Prostate gland (tissue), 2 donors: ENCODE measurements around the gene C1orf35. TPM values are rescaled to one million over a fixed set of nuclear protein-coding genes. Genes with fewer than 3 reads are reported as not detected.

Source experiments
- DNase-seq: peaks from one replicate; pipeline ENCODE4 v3.0.0-alpha.2; 2019; ENCODE audit warnings: low spot score
- H3K27ac ChIP-seq, 2 donors: fragments of 200-600 bp; sonication (generic); 2 replicates each; pipeline ENCODE4 v1.5.1; 2017 to 2019
- H3K27me3 ChIP-seq: fragments of 200-600 bp; sonication (generic); replicated peaks from 2 replicates; pipeline ENCODE4 v1.5.1; 2019; ENCODE audit not compliant: insufficient read depth
- H3K36me3 ChIP-seq, 2 donors: fragments of 200-600 bp; sonication (generic); 1 replicate in 1 of 2; 2 replicates in 1 of 2; pipeline versions ENCODE4 v1.5.1 to v1.8.1; 2017 to 2019
- H3K4me1 ChIP-seq: fragments of 200-600 bp; sonication (generic); replicated peaks from 2 replicates; pipeline ENCODE4 v1.5.1; 2019
- H3K4me3 ChIP-seq, 2 donors: fragments of 200-600 bp; sonication (generic); 2 replicates each; pipeline ENCODE4 v1.5.1; 2017 to 2019
- H3K9me3 ChIP-seq: fragments of 200-600 bp; sonication (generic); 2 replicates; pipeline ENCODE4 v1.5.1; 2017
- CTCF ChIP-seq, 4 experiments: fragments of 200-600 bp in 2 of 4; fragments of 450-650 bp in 2 of 4; sonication (generic) in 2 of 4; IDR thresholded peaks; 1 replicate in 3 of 4; 2 replicates in 1 of 4; pipeline ENCODE4 v1.5.1; 2016 to 2019; ENCODE audit warnings: antibody characterized with exemption in 4 of 4, mild to moderate bottlenecking in 2 of 4, moderate library complexity in 2 of 4
- POLR2A ChIP-seq: fragments of 450-650 bp; IDR thresholded peaks from one replicate; pipeline ENCODE4 v1.6.1; 2016; ENCODE audit warnings: antibody characterized with exemption, mild to moderate bottlenecking
- POLR2AphosphoS5 ChIP-seq: sonication (generic); formaldehyde crosslinking; IDR thresholded peaks from one replicate; pipeline ENCODE4 v1.6.1; 2017; ENCODE audit warnings: antibody characterized with exemption
- WGBS: methylation state at CpG from one replicate; pipeline ENCODE4 v1.1.5; 2018; 5-methylcytosine and 5-hydroxymethylcytosine counted together
- intact Hi-C: fragments of 100-400 bp; cut with DNase I; formaldehyde crosslinking; loops from one replicate; pipeline ENCODE4 v1.14.2; 2022
- total RNA-seq, 2 donors: library from RNA; depleted of rRNA; stranded (reverse); fragments of >200 nt; gene quantifications; one replicate each; pipeline ENCODE4 v1.1.0, GENCODE V29; 2016

C1orf35 gene
- total RNA-seq, 2 donors from 2014 or later: 23.5 TPM

- peaks cover 3% of the 10 kb centered on the region for H3K4me1 ChIP-seq
- DNase-seq: no peak
- H3K9me3 ChIP-seq: no peaks in the 10 kb centered on the region
- no peak for TF ChIP-seq POLR2AphosphoS5
- TF ChIP-seq CTCF (IDR thresholded peaks at IDR 0.05): no peak
- no peak for TF ChIP-seq POLR2A
- intact Hi-C loops: no loop called here
- H3K4me3 ChIP-seq: no peak overlapping the region
- H3K27ac ChIP-seq: no peak overlapping the region
- WGBS: 73% methylated on average over 12 of the region's 12 CpGs
- peaks cover 9 to 23% of the 10 kb centered on the region in 2 donors for H3K36me3 ChIP-seq
- no peaks in the 10 kb centered on the region for H3K27me3 ChIP-seq
Measured at GRCh38 chr1:228100822-228101613, 2.1 kb downstream of the C1orf35 start.

GRCh38 chr1:228099331-228099732 is 3.8 kb downstream of the C1orf35 start:
- Histone ChIP-seq H3K27me3 (no peaks in the 10 kb centered on the region), H3K36me3 (peaks cover 9 to 23% of the 10 kb centered on the region in 2 donors), H3K4me1 (peaks cover 3% of the 10 kb centered on the region), H3K27ac (no peak overlapping the region), H3K4me3 (no peak overlapping the region), H3K9me3 (no peaks in the 10 kb centered on the region)
- 50% methylated on average over 2 of the region's 4 CpGs for WGBS
- TF ChIP-seq CTCF (IDR thresholded peaks at IDR 0.05): no peak
- no peak for TF ChIP-seq POLR2AphosphoS5
- no peak for TF ChIP-seq POLR2A
- intact Hi-C loops: no loop called here
- no peak for DNase-seq

DNA sequence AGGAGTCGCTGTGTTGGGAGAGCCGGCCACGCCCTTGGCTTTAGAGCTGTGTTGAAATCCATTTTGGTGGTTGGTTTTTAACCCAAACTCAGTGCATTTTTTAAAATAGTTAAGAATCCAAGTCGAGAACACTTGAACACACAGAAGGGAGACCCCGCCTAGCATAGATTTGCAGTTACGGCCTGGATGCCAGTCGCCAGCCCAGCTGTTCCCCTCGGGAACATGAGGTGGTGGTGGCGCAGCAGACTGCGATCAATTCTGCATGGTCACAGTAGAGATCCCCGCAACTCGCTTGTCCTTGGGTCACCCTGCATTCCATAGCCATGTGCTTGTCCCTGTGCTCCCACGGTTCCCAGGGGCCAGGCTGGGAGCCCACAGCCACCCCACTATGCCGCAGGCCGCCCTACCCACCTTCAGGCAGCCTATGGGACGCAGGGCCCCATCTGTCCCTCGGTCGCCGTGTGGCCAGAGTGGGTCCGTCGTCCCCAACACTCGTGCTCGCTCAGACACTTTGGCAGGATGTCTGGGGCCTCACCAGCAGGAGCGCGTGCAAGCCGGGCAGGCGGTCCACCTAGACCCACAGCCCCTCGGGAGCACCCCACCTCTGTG is 4.7 kb downstream of the C1orf35 start:
- no peak for DNase-seq
- intact Hi-C loops: no loop called here

DNA sequence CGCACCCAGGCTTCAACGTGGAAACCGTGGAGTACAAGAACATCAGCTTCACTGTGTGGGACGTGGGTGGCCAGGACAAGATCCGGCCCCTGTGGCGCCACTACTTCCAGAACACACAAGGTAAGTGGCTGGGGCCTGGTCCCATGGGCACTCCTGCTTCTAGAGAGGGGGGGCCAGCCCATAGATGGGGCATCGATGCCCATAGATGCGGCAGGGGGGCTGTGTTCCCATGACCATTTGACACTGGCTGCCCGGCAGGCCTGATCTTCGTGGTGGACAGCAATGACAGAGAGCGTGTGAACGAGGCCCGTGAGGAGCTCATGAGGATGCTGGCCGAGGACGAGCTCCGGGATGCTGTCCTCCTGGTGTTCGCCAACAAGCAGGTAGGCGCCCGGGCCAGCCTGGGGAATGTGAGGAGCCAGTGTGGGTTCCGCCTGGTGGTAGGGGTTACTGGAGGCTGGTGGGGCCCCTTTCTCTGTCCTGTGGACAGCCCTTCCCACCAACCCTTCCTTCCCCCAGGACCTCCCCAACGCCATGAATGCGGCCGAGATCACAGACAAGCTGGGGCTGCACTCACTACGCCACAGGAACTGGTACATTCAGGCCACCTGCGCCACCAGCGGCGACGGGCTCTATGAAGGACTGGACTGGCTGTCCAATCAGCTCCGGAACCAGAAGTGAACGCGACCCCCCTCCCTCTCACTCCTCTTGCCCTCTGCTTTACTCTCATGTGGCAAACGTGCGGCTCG is 5.6 kb downstream of the C1orf35 start:
- H3K9me3 ChIP-seq: no peaks in the 10 kb centered on the region
- no peak for DNase-seq
- H3K27ac ChIP-seq: no peak overlapping the region
- 87% methylated on average over 33 of the region's 34 CpGs for WGBS
- TF ChIP-seq POLR2AphosphoS5 (no peak), POLR2A (no peak), CTCF (IDR thresholded peaks at IDR 0.05) (no peak)
- peaks cover 9 to 23% of the 10 kb centered on the region in 2 donors for H3K36me3 ChIP-seq
- H3K4me1 ChIP-seq: peaks cover 8% of the 10 kb centered on the region
- intact Hi-C loops: no loop called here
- no peaks in the 10 kb centered on the region for H3K27me3 ChIP-seq
- no peak overlapping the region for H3K4me3 ChIP-seq

More for the DNA sequence above, 4.7 kb downstream of the C1orf35 start:
- peaks cover 9 to 23% of the 10 kb centered on the region in 2 donors for H3K36me3 ChIP-seq
- H3K27me3 ChIP-seq: no peaks in the 10 kb centered on the region
- no peak for TF ChIP-seq CTCF (IDR thresholded peaks at IDR 0.05)
- no peak for TF ChIP-seq POLR2A
- TF ChIP-seq POLR2AphosphoS5: no peak
- H3K4me3 ChIP-seq: no peak overlapping the region
- H3K9me3 ChIP-seq: no peaks in the 10 kb centered on the region
- WGBS: 89% methylated on average over 28 of the region's 28 CpGs
- H3K27ac ChIP-seq: no peak overlapping the region
- peaks cover 3% of the 10 kb centered on the region for H3K4me1 ChIP-seq
